KBM-7 (cell line): Measurements from ENCODE around the gene SMARCC1.

Experiments used
- DNase-seq: peaks from one replicate; pipeline ENCODE4 v3.0.0-alpha.2; 2015
- in situ Hi-C: fragments of 300-500 bp; cut with MboI; formaldehyde crosslinking; loops from 2 replicates; pipeline ENCODE4 v1.14.3; 2020; ENCODE audit warnings: low sequenced_read_pairs, low pct_unique_long_range_greater_than_20kb, mixed read lengths

The SMARCC1 gene

DNA sequence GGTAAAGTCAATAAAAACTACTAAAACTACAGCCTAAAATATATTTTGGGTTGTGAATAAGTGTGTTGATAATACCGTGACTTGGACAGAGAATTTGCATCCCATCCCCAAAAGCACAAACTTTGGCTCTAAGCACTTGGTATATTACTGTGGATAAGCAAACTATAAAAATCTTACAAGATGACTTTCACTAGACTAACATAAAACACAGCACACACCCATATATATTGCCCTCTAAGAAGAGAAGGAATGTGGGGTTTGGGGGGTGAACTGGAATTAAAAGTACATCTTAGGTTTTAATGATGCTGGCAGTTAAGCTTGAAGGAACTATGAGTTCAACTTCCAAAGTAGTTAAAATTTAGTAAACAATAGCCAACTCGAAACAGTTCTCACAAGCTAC lies 174.4 kb downstream of the SMARCC1 start:
- in situ Hi-C loops: no loop called here

DNA sequence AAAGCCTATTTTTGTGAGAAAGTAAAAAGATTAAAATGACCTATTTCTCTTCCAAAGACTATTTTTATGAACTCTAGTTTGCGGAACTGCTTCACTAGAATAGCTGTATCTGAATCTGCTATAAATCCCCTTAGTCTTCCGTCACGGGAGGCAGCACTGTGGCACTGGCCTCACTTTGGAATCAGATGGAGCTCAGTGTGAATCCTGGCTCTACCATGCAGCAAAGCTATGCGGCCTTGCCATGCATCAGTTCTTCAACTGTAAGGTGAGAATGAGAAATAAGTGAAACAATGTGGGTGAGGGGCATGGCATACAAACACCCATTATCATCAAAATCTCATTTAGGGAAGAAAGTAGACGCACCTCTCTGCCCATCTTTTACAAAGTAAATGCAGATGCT lies 175.5 kb downstream of the SMARCC1 start:
- no peak for DNase-seq
- in situ Hi-C loops: no loop called here

More for the DNA sequence above, 174.4 kb downstream of the SMARCC1 start:
- no peak for DNase-seq

DNA sequence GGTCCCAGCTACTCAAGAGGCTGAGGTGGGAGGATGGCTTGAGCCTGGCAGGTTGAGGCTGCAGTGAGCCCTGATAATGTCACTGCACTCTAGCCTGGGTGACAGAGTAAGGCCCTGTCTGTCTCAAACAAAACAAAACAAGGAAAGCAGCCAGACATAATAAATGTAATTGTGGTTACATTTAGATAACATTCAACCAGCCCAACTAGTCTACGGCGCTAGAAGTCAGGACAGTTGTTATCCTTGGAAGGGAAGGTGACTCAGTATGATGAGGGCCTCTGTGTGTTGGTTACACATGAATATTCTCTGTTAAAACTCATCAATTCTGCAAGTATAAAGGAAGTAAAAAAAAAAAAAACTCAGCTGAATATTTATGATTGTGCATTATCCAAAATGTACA lies 176.0 kb downstream of the SMARCC1 start:
- no peak for DNase-seq
- in situ Hi-C loops: no loop called here

DNA sequence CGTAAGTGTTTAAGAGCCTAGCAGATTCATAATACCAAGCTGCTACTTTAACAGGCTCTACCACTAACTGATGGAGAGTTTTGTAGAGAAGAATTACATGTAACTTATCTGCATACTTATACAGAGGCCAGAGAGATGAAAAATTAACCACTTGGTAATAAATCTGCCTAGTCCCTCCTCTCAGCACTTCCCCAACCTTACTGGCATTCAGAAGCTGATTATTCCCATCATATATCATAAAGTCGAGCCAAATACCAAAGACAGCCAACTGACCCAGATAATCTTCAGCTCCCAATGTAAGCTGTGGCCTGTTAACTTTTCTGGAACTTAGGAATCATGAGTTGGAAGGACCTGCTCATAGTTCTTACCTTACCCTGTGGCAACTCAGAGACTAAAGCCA lies 177.5 kb downstream of the SMARCC1 start:
- in situ Hi-C loops: no loop called here
- no peak for DNase-seq

DNA sequence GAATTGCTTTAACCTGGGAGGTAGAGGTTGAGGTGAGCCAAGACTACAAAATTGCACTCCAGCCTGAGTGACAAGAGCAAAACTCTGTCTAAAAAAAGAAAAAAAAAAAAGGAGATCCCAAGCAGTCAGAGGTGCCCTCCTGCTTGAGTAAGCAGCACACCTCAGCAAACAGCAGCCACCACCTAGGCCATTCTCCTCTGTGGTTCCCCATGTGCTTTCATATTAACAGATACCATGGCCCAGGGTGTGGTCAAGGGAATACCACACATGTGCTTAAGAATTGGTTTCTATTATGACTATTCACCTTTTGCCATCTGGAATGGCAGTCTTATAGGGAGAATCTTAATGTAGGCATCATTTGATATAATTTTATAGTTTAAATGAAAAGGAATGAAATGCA lies 178.4 kb downstream of the SMARCC1 start:
- DNase-seq: no peak
- in situ Hi-C loops: no loop called here

DNA sequence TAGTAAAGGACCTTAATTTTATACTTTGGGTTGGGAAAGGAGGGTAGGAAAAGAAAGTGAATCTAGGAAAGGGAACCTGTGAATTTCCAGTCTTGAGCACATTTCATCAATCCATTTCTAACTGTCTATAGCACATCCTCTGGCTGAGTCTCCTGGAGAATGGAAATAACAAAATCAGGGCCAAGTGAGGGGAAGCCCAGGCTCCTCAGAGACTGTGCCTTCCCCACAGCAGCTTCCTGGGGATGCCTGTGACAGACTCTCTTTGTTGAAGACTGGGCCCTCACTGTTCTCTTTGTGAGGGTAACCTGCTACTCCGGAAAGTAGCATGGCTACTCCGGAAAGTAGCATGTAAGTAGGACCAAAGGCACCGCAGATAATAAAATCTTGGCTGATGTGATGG lies 180.4 kb downstream of the SMARCC1 start:
- in situ Hi-C loops: no loop called here
- DNase-seq: no peak

DNA sequence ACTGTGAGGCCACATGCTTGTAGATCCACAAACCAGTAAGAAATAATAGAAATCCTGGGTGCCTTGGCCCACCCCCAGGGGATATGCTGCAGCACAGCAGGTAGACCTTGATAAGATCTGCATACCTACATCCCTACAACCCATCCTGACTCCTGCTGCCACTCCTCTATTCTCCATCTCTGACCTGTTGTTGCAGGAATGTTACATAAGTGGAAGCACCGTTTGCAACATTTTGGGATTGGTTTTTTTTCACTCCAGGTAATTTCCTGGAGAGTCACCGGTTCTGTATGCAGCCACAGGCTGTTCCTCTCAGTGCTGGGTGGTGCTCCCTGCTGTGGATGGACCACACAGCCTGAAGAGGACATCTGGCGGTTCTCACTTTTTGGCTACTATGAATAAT lies 186.9 kb downstream of the SMARCC1 start:
- in situ Hi-C loops: no loop called here
- no peak for DNase-seq

DNA sequence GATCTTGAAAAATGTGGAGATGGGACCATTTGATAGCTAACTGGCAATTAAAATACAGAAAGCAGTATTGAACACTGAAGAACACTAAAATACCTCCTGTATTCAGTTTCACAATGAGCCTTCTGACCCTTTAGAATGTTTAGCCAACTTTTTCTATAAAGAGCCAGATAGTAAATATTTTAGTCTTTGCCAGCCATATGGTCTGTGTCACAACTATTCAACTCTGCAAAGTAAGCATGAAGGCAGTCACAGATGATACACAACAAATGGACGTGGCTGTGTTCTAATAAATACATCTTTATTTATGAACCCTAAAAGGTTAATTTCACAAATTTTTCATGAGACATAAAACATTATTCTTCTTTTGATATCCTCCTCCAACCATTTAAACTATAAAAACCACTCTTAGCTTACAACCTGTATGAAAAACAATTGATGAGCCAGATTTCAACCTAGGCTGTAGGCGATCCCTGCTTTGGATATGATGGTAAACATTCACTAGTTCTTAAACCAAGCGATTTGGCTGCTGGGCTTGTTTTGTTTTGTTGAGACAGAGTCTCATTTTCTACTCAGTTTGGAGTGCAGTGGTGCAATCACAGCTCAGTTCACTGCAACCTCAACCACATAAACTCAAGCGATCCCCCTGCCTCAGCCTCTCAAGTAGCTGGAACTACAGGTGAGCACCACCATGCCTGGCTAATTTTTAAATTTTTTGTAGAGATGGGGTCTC lies 189.5 kb downstream of the SMARCC1 start:
- in situ Hi-C loops: no loop called here
- no peak for DNase-seq

DNA sequence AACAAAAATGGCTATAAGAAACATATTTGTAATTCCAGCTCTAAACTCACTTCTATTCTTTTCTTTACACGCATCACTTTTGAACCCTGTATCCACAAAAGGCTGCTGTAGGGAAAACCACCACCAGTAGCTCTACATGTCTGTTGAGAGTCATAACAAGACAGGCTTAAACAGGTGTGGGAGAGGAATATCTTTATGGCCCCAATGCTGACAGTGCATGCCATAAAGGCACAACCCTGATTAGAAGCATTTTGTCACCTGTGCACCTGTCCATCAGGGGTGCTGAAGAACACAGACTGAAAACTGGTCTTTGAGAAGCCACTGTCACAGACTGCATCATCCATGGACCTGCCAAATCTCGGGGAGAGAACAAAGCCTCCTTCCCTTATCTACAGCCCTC lies 191.5 kb downstream of the SMARCC1 start:
- in situ Hi-C loops: no loop called here
- DNase-seq: no peak

DNA sequence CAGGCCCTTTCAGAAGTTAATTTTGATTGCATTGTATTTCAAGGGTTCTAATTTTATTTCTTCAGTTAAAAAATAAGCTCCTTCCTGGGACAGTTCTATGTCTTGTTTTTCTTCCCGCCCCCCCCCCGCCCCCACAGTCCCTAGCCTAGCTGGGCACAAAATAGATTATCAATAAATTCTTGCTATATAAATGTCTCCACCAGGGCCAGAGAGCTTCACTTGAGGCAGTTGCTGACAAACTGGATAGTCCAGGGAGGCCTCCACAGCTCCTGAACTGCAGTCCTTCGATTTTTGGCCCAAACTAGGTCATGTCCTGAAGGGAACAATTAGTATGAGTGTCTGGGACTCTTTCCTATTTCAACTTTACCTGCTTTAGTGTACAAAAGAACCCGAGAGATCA lies 193.1 kb downstream of the SMARCC1 start:
- in situ Hi-C loops: no loop called here

DNA sequence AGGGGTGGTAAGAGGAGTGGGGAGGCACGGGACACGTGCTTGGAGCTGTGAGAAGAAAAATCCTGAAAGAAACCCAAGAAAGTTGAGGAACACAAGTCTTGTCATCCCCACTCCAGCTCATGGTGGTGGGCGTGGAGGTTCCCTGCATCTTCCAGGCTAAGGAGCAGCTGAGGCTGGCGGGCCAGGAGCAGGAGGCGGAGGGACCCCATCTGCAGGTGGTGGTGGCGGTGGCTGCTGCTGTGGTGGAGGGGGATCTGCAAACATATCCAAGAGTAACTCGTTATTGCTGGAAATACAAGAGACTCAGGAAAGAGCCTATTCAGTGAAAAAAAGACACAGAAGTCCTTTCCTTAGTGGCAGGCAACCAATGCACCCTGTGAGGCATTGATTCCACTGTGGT lies 193.6 kb downstream of the SMARCC1 start:
- no peak for DNase-seq
- in situ Hi-C loops: no loop called here

More for the DNA sequence above, 193.1 kb downstream of the SMARCC1 start:
- DNase-seq: no peak

DNA sequence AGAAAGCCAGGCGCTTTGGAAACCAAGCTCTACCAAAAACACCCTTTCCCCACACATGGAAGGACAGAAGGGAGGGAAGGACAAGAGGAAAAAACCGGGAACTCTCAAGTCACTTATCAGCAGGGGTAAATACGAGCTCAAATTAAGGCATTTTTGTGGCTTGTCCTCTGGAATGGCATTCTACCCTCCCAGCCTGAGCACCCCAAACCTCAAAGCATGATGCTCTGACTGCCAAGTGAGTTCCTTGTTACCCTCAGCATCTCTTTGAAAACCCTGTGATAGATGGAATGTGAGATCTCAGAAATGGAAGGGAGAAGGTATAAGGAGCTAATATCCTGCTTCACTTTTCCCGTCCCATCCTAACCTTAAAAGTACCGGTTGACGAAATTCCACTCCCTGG lies 194.9 kb downstream of the SMARCC1 start:
- DNase-seq: no peak
- in situ Hi-C loops: no loop called here

DNA sequence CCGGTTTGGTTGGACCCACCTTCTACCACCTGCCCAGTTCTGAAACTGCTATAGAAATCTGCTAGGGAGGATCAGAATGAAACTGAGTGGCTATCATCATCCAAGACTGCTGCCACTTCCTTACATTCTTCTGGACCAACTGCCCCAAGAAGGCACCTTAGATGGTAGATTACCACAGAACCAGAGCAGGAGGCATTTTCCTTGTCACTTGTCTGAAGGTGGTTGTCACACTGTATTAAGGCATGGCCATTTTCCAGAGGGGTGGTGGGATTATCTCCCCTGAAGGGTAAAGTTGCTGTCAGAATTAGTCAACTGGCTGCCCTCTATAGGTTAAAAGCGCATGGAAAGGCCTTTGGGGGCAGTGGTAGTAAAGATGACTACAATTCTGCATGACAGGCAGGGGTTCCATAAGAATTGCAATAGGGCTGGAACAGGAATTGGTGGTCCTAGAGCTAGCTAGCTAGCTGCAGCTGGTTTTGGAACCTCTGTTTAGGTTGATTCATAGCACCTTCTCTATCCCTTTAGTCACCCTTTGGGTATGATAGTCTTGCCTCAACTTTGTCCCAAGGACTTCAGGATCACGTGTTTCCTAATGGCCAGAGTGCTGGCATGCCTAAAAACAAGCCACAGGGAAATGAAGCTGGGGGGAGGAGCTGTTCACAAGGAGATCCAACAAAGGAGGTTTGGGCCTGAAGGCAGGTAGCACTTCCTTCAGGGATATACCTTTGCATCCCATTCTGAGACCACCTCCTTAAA lies 198.2 kb downstream of the SMARCC1 start:
- in situ Hi-C loops: no loop called here
- no peak for DNase-seq

DNA sequence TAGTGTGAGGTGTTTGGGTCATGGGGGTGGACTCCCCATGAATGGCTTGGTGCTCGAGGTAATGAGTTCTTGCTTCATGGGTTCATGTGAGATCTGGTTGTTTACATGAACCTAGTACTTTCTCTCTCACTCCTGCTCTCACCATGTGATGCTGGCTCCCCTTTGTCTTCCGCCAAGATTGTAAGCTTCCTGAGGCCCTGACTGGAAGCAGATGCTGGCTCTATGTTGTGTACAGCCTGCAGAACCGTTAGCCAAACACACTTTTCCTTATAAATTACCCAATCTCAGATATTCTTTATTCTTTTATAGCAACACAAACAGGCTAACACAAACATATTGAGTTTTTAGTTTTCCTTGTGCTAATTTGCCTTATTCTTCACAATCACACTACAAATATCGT lies 199.9 kb downstream of the SMARCC1 start:
- in situ Hi-C loops: no loop called here
- no peak for DNase-seq

DNA sequence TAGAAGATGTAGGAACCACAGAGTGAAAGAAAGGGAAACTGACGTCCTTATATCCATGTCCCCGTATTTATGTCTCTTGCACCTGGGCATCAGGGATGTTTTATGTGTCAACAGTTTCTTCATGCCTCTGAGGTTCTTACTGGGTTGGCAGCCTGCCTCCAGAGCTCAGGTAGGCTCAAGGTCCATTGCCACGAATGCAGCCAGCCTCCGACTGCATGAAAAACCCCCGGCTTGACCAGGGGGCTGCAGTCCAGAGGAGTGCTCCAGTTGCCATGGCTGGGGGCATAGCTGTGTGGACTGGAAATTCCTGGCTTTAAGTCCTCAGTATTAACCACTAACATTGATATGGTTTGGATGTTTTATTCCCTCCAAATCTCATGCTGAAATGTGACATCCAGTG lies 200.3 kb downstream of the SMARCC1 start:
- in situ Hi-C loops: no loop called here
- no peak for DNase-seq

DNA sequence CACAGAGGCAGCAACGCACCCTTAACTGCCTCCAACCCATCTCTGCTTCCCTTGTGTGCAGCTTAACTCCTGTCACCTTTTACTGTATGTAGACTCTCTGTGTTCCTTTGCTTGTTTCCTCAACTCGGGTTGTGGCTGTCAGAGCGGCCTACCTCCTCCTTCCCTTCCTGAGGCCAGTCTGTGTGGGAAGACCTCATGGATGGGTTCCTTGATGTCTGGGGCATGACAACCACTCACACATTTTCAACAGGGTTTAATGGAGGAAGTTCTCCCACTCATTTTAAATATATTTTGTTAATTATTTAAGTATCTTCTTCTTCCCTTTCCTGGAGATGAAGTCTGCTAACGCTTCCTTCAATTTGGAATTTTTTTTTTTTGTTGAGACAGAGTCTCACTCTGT lies 201.2 kb downstream of the SMARCC1 start:
- in situ Hi-C loops: no loop called here
- no peak for DNase-seq

DNA sequence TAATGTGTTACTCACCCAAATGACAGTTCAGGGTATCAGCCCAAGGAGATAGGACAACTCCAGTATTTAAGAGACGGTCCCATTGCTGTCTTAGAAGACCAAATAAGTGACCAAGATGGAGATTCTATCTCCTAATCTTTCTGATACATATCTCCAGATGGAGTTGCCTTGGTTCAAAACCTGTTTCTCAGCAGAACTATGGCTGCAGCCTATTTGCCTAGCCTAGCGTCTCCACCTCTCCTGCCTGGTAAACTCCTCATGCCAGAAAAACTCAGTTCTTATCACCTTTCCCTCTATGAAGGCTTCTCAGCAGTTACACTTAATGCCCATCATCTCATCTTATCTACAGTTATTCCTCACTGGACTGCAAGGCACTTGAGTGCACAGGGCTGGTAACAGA lies 201.8 kb downstream of the SMARCC1 start:
- in situ Hi-C loops: no loop called here
- DNase-seq: no peak

DNA sequence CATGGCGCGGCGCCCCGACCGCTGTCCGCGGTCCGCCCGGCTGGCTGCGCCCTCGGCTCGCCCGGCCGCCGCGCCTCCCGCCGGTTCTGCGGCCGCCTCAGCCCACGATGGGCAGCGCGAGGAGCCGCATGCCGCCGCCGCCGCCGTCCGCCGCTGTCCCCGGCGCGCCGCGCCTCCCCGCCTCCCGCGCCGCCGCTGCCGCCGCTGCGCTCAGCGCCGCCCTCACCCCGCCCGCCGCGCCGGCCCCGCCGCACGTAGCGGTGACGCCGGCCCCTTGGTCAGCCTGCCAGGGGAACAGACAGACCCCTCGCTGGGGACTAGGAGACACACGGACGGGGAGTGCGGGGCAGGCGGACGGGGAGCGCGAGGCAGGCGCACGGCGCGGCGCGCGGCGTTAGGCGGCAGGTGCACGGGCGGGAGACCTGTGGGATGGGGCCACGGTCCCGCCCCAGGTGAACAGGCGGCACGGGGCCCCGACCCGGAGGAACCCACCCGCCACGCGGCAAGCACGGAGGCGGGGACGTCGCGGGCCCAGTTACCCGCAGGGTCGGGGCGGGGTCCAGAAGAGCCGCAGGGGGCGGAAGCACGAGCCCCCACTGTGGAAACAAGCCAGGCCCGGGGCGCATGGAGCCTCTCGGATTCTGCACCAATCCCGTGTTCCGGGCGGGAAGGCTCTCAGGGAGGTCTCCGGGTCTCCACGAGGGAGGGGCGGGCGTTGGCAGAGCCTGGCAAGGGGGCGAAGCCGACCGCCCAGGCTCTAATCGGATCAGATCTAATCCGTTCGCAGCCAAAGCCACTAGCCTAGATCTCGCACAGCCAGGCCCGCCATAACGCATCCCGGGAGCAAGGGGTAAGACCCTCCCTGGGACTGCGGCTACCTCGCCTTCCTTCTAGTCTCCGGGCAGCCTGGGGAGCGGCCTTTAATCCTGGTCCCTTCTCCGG lies 202.7 kb downstream of the SMARCC1 start, which contains the start of gene CSPG5:
Gene CSPG5, minus strand, starts transcription at position 175 of the 942 bp plus-strand sequence. Its CDS starts 172 bp downstream, at position 3.
- in situ Hi-C loops: no loop called here
- no peak for DNase-seq

DNA sequence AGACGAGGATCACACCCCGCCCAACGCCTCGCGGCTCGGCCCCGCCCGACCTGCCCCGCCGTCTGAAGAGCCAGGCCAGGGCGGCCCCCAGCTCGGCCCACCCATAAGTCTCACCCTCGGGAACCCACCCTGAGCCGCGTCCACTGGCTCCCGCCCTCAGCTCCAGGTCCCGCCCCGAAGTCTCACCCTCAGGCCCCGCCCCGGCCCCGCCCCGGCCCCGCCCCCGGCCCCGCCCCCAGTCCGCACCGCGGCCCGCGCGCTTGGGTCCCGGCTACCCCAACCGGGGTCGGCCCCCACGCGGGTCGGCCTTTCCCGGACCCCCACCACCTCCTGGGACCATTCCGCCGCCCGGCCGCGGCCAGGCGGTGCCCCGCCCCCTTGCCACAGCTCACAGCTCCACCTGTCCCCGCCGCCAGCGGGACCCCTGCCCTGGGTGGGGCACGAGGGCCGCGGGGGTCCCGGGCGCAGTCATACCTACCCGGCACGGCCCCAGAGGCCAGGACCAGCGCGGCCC lies 203.5 kb downstream of the SMARCC1 start:
- in situ Hi-C loops: no loop called here
- no peak for DNase-seq
